NCI-H1105 (cell line): ENCODE measurements around the gene ADAMTS14.
A peak's percentile ranks its signal among the peaks of the same experiment; 100 is the strongest.
"Not testable (repeated sequence)": the region's sequence is repeated elsewhere in the genome, so short reads cannot be mapped to it uniquely, and the experiment has no call there.

Source experiments
- DNase-seq: peaks from one replicate; lab custom pipeline; 2025; lab: John Stamatoyannopoulos, UW

ADAMTS14 gene

GRCh38 chr10:70751356-70751755 is 79.0 kb downstream of the ADAMTS14 start:
- DNase-seq: no peak

DNA sequence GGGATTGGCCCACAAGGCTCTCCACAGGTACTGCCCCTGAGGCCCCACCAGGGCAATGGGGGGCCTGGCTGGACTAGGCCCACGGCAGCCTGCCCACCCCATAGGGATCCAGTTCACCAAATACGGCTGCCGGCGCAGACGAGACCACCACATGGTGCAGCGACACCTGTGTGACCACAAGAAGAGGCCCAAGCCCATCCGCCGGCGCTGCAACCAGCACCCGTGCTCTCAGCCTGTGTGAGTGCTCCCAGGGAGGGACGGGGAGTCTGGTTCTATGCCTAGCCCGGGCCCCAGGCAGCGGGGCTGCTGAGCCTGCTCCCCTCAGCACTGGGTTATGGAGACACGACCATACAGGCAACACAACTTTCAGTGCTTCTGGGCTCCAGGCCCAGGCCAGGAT is 79.7 kb downstream of the ADAMTS14 start:
- DNase-seq: no peak

DNA sequence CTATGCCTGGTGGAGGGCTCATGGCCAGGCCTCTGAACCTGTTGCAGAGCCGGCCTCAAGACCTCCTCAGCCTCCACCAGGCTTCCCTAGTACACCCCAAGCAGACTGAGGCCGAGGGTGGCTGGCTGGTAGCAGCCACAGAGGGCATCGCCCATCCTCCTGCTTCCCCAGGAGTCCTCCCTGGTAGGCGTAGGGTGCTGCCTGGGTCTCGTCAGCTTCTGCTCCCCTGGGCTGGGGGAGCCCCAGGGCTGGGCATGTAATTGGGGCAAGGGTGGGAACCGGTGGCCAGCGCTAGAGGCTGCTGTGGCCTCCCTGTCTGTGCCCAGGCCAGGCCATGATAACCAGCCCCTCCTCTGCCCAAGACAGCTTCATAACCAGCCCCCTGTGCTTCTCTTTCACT is 80.3 kb downstream of the ADAMTS14 start:
- no peak for DNase-seq

GRCh38 chr10:70753026-70753663 is 80.8 kb downstream of the ADAMTS14 start:
- no peak for DNase-seq

DNA sequence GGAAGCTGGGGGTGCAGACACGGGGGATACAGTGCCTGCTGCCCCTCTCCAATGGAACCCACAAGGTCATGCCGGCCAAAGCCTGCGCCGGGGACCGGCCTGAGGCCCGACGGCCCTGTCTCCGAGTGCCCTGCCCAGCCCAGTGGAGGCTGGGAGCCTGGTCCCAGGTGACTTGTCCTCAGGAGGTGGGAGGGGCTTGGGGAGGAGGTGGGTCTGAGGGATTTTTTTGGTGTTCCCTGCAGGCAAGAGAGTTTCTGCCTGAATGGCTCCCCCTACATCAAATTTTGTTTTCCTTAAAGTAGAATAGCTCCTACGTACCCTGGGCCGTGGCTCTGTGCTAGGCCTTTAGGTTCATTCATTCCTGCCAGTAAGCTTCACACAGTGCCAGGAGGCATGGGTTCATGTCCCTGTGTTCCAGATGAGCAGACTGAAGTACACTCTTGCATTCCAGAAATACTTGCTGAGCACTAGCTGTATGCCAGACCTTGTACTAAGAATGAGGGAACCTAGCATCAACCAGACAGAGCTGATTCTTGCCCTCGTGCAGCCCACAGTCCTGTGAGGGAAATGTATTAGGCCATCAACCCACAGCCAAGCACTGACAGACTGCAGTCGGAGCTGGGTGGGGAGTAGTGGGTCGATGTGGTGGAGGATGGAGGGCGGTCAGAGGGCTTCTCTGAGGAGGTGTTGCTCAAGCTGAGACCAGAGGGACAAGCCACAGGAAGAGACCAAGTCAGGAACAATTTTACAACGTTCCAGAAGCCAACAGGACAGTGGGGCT is 81.7 kb downstream of the ADAMTS14 start:
- no peak for DNase-seq

DNA sequence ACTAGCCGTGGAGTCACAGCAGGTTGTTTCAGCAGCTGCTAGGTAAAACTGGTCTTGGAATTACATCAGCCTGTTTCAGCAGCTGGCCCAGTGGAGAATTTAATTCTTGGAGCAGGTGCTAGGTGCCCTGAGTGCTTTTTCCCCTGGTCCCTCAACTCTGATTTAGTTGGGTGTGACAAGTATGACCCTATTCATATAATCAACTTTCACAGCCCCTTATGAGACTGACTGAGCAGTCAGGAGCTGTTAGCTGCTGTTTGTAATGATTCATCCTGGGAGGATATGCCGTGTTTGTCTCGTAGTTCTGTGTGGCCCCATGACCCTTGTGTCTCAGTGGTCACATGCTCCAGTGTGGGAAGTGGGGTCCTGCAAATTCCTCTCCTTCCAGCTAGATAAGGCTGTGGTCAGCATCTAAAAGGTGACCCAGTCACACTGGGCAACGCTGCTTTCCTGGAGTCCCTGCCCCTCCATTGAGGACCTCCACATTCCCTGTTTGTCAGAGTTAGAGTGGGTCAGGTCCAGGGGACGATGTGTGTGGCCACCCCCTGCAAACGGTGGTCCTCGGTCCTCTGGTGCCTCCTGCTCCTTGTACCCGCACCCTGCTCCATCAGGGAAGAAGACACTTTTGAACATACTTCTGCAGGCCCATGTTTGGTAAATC is 84.5 kb downstream of the ADAMTS14 start:
- DNase-seq: no peak

- no peak for DNase-seq
Measured at GRCh38 chr10:70757856-70758255, 85.5 kb downstream of the ADAMTS14 start.

DNA sequence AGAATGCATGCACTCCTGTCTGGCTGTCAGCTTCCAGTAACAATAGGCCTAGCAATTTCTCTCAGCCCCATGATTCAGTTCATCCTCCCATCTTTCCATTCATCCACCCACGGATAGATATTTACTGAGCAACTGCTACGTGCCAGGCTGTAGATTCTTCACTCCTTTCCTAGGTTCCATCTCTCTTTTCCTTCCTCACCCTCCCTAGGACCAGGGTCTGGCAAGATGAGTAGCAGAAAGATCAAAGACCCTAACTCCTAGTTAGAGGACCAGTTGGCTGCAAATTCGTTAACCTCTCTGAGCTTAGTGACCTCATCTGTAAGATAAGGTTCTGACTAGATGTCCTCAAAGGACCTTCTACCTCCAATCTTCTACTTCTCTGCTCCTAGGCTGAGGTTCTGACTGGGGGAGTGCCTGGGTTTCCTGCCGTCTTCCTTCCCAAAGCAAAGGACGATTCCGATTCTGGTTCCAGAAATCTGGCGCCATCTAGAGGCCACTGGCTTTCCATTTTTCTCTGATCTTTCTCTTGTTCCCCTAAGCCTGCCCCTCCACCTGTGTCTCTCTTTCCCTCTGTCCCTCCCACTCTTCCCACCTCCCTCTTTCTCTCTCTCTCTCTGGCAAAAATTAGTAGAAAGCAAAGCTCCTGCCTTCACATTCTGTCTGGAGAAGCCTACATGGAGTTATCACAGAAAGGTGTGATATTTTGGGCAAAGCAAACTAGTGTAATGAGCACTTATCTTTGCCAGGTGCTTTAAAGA is 86.6 kb downstream of the ADAMTS14 start:
- DNase-seq: peak; percentile 55

DNA sequence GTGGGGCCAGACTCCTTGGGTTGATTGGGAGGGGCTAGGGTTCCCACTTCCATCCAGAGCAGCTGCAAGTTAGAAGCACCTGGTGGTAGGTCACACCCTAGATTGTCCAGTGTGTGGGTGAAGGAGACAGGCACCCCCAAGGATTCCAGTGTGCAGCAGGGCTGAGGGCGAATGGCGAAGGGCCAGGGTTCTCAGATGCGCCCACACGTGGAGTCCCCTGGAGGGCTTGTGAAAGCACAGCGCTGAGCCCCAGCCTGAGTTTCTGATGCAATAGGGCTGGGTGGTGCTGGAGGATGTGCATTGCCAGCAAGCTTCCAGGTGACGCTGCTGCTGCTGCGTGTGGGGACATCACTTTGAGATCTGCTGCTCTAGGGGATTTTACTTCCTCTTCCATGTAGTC is 87.5 kb downstream of the ADAMTS14 start:
- DNase-seq: no peak

- DNase-seq: no peak
Measured at GRCh38 chr10:70760271-70760787, 88.0 kb downstream of the ADAMTS14 start.

GRCh38 chr10:70761031-70761601 is 88.8 kb downstream of the ADAMTS14 start:
- DNase-seq: no peak

GRCh38 chr10:70761727-70762350 is 89.5 kb downstream of the ADAMTS14 start:
- DNase-seq: no peak

- DNase-seq: no peak
Measured at GRCh38 chr10:70762441-70763175, 90.3 kb downstream of the ADAMTS14 start.

GRCh38 chr10:70763567-70763966 is 91.3 kb downstream of the ADAMTS14 start:
- no peak for DNase-seq

DNA sequence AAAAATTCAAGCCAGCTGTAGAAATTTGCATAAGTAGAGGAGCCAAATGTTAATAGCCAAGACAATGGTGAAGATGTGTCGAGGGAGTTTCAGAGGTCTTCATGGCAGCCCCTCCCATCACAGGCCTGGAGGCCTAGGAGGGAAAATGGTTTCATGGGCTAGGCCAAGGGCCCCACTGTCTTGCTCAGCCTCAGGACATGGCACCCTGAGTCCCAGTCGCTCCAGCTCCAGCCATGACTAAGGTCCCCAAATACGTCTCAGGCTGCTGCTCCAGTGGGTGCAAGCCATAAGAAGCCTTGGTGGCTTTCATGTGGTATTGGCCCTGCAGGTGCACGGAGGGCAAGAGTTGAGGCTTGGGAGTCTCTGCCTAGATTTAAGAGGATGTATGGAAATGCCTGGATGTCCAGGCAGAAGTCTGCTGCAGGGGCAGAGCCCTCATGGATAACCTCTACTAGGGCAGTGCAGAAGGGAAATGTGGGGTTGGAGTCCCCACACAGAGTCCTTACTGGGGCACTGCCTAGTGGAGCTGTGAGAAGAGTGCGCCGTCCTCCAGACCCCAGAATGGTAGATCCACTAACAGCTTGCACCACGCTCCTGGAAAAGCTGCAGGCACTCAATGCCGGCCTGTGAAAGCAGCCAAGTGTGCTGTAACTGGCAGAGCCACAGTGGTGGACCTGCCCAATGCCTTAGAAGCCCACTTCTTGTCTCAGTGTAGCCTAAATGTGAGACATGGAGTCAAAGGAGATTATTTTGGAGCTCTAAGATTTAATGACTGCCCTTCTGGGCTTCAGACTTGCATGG is 93.7 kb downstream of the ADAMTS14 start:
- DNase-seq: no peak

GRCh38 chr10:70768026-70768685 is 95.8 kb downstream of the ADAMTS14 start:
- not testable (repeated sequence) for DNase-seq

DNA sequence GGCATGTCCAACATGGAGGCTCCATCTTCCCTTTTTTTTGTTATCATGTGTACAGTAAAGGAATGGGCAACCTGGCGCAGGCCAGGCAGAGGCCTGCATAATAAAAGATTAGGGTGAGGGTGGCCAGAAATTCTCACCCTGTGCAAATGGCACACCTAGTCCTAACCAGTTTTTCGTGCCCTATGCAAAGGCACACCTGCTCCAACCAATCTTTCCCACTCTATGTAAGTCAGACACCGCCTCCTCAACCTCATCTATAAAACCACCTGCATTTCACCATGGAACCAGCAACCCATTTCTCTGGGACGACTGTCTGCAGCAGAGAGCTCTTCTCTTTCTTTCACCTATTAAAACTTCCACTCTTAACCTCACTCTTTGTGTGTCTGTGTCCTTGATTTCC is 96.8 kb downstream of the ADAMTS14 start:
- DNase-seq: no peak

- DNase-seq: no peak
Measured at GRCh38 chr10:70770001-70770400, 97.7 kb downstream of the ADAMTS14 start.

DNA sequence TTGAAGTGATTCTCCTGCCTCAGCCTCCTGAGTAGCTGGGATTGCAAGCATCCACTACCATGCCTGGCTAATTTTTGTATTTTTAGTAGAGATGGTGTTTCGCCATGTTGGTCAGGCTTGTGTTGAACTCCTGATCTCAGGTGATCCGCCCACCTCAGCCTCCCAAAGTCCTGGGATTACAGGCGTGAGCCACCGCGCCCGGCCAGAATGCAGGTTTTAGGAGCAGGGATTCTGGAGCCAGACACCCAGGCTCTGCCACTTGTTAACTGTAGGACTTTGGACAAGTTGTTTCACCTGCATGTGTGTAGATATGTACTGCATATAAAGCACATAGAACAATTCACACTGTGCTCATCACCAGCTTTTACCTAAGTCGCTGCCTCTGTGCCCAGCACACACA is 98.2 kb downstream of the ADAMTS14 start:
- DNase-seq: not testable (repeated sequence)
